Natural killer cell treated with Interleukin-12 subunit alpha and Interleukin-12 subunit beta and Interleukin-15 and Interleukin-18, amount 100 ng/mL, for 72 hours (primary cell): Measurements from ENCODE around the gene KAT14. TPM values are rescaled to one million over a fixed set of nuclear protein-coding genes. Genes with fewer than 3 reads are reported as not detected.
"Not testable (repeated sequence)": the region's sequence is repeated elsewhere in the genome, so short reads cannot be mapped to it uniquely, and the experiment has no call there.

Experiments
- ATAC-seq, 2 donors: fragments of 150-1000 bp; cut with Tn5 transposase in 1 of 2; sonication (Bioruptor Pico), chemical (Tn5 transposase) in 1 of 2; 2 replicates each; pipeline ENCODE4 v1.10.0; 2021
- DNase-seq: peaks from one replicate; pipeline ENCODE4 v3.0.0; 2022; ENCODE audit warnings: low spot score
- H3K27ac Mint-ChIP-seq, 2 donors: 1 replicate in 1 of 2; 2 replicates in 1 of 2; pipeline ENCODE4 v1.8.0; 2022; ENCODE audit warnings: mixed read lengths in 2 of 2, mild to moderate bottlenecking in 1 of 2, moderate library complexity in 1 of 2
- H3K27me3 Mint-ChIP-seq, 2 donors: 1 replicate in 1 of 2; 2 replicates in 1 of 2; pipeline ENCODE4 v1.8.0; 2022; ENCODE audit warnings: mixed read lengths in 2 of 2
- H3K36me3 Mint-ChIP-seq: one replicate; pipeline ENCODE4 v1.8.0; 2022; ENCODE audit warnings: mixed read lengths
- H3K4me1 Mint-ChIP-seq, 2 donors: 1 replicate in 1 of 2; 2 replicates in 1 of 2; pipeline ENCODE4 v1.8.0; 2022; ENCODE audit warnings: low read depth in 2 of 2, mixed read lengths in 2 of 2, mild to moderate bottlenecking in 1 of 2
- H3K4me3 Mint-ChIP-seq: one replicate; pipeline ENCODE4 v1.8.0; 2022; ENCODE audit warnings: mixed read lengths
- H3K9me3 Mint-ChIP-seq: 2 replicates; pipeline ENCODE4 v1.8.0; 2022; ENCODE audit warnings: mixed read lengths
- total RNA-seq, 2 donors: library from RNA; stranded (reverse); gene quantifications; one replicate each; pipeline ENCODE4 v1.2.3, GENCODE V29; 2022

KAT14 gene
- total RNA-seq, 2 donors from 2014 or later, result 10.6 to 11.0 TPM

DNA sequence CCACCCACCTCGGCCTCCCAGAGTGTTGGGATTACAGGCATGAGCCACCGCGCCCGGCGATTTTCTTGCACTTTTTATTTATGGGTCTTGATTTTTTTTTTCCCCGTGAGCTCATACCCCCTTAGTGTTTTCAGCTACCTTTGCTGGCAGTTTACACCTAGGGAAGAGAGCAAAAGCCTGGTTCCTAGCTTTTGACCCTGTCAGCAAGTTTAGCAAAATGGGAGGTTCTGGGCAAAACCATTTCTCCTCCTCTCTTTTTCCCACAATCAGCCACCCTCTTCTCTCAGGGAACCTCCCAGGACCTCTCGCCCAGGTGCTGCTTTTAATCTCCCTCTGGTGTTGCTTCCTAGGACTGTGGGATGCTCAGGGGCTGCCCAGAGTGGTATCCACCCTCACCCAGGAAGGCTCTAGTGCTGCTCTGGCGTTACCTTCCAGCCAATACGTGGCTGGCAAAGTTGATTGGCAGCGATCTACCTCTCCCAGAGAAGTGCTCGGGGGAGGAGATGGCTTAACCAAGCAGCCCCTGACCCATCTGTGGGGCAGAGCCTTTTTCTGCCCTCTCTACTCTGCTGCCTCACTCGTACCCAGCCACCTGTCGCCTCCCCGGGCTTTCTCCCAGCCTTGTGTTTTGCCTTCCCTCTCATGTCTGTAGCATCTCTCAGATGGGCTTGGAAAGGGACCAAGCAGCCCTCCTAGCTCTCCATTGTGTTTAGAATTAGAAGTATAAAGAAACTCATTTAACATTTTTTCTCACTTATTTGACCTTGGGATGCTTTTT lies 37.4 kb downstream of the KAT14 start:
- no peaks in the 10 kb centered on the region for H3K9me3 Mint-ChIP-seq
- peaks cover 9% of the 10 kb centered on the region for H3K36me3 Mint-ChIP-seq
- H3K27ac Mint-ChIP-seq, result no peak overlapping the region
- no peak for DNase-seq
- peaks cover 4 to 5% of the 10 kb centered on the region in 2 donors for H3K4me1 Mint-ChIP-seq
- no peaks in the 10 kb centered on the region for H3K27me3 Mint-ChIP-seq
- no peak overlapping the region for H3K4me3 Mint-ChIP-seq
- no peak for ATAC-seq

GRCh38 chr20:18176318-18176785 lies 38.7 kb downstream of the KAT14 start:
- Mint-ChIP-seq H3K4me3 (no peak overlapping the region), H3K27me3 (no peaks in the 10 kb centered on the region), H3K36me3 (peaks cover 16% of the 10 kb centered on the region), H3K4me1 (peaks cover 4 to 5% of the 10 kb centered on the region in 2 donors), H3K9me3 (no peaks in the 10 kb centered on the region), H3K27ac (no peak overlapping the region)
- ATAC-seq (no peak), DNase-seq (no peak)

DNA sequence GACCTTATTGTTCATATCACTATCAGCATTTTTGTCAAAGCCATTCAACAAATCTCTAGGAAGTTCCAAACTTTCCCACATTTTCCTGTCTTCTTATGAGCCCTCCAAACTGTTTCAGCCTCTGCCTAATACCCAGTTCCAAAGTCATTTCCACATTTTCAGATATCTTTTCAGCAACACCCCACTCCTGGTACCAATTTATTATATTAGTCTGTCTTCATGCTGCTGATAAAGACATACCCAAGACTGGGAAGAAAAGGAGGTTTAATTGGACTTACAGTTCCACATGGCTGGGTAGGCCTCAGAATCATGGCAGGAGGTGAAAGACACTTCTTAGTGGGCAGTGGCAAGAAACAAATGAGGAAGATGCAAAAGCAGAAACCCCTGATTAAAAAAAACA lies 42.7 kb downstream of the KAT14 start:
- peaks cover 25% of the 10 kb centered on the region for H3K36me3 Mint-ChIP-seq
- not testable (repeated sequence) for ATAC-seq, DNase-seq, H3K4me1 Mint-ChIP-seq, H3K27ac Mint-ChIP-seq, H3K9me3 Mint-ChIP-seq, H3K27me3 Mint-ChIP-seq, H3K4me3 Mint-ChIP-seq

DNA sequence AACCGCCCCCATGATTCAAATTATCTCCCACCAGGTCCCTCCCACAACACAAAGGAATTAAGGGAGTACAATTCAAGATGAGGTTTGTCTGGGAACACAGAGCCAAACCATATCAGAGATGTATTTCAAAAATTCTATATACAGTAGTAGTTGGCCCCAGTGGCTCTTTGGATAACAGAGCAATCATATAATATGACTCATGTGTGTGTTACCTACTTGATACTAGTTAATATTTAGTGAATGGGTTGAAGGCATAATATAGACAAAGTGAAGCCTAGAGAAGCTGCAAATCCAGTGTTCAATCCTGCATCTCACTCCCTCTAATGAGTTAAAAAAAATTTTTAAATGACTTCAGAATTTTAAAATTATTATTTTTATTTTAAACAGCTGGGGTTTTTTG lies 43.2 kb downstream of the KAT14 start:
- Mint-ChIP-seq H3K27me3 (no peaks in the 10 kb centered on the region), H3K9me3 (no peaks in the 10 kb centered on the region), H3K4me3 (no peak overlapping the region), H3K4me1 (no peaks in the 10 kb centered on the region), H3K36me3 (peaks cover 26% of the 10 kb centered on the region), H3K27ac (no peak overlapping the region)
- DNase-seq (no peak), ATAC-seq (no peak)

- no peak for ATAC-seq
- no peak for DNase-seq
- Mint-ChIP-seq H3K36me3 (peaks cover 13% of the 10 kb centered on the region), H3K9me3 (no peaks in the 10 kb centered on the region), H3K4me3 (no peak overlapping the region), H3K4me1 (peaks cover 0 to 2% of the 10 kb centered on the region in 2 donors), H3K27ac (no peak overlapping the region), H3K27me3 (no peaks in the 10 kb centered on the region)
Measured at GRCh38 chr20:18187020-18187419, 49.4 kb downstream of the KAT14 start.

DNA sequence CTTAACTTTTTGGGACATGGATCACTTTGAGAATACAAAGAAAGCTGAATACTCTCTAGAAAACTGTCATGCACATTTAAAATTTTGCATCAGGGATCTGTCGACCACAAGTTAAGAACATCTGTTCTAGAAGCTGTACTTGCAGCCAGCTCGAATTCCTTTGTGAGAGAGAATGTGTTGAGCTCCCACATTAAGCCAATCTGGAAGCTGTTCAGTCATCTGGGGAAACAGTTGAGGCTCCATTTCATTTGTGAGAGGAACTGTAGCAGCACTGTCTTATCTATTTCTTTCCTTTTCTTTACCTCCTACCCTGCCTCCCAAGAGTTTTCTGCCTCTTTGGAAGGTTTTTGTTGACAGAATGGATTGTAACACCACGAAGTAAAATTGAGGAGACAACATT lies 50.8 kb downstream of the KAT14 start:
- no peak overlapping the region for H3K4me3 Mint-ChIP-seq

GRCh38 chr20:18190338-18191233 lies 52.9 kb downstream of the KAT14 start:
- ATAC-seq (no peak), DNase-seq (no peak)
- Mint-ChIP-seq H3K36me3 (peaks cover 4% of the 10 kb centered on the region), H3K9me3 (no peaks in the 10 kb centered on the region), H3K4me3 (no peak overlapping the region), H3K4me1 (peaks cover 0 to 2% of the 10 kb centered on the region in 2 donors), H3K27ac (no peak overlapping the region), H3K27me3 (no peaks in the 10 kb centered on the region)

More for the DNA sequence above, 50.8 kb downstream of the KAT14 start:
- no peaks in the 10 kb centered on the region for H3K9me3 Mint-ChIP-seq
- ATAC-seq (no peak), DNase-seq (no peak)
- H3K36me3 Mint-ChIP-seq, result peaks cover 11% of the 10 kb centered on the region
- no peak overlapping the region for H3K27ac Mint-ChIP-seq
- H3K4me1 Mint-ChIP-seq, result peaks cover 0 to 2% of the 10 kb centered on the region in 2 donors
- no peaks in the 10 kb centered on the region for H3K27me3 Mint-ChIP-seq

- H3K9me3 Mint-ChIP-seq, result no peaks in the 10 kb centered on the region
- H3K4me1 Mint-ChIP-seq, result peaks cover 0 to 2% of the 10 kb centered on the region in 2 donors
- no peaks in the 10 kb centered on the region for H3K36me3 Mint-ChIP-seq
- H3K27me3 Mint-ChIP-seq, result no peaks in the 10 kb centered on the region
- ATAC-seq (no peak), DNase-seq (no peak)
- H3K27ac Mint-ChIP-seq, result no peak overlapping the region
- no peak overlapping the region for H3K4me3 Mint-ChIP-seq
Measured at GRCh38 chr20:18191306-18191705, 53.6 kb downstream of the KAT14 start.

GRCh38 chr20:18194461-18194860 lies 56.8 kb downstream of the KAT14 start:
- not testable (repeated sequence) for DNase-seq, H3K36me3 Mint-ChIP-seq, ATAC-seq, H3K9me3 Mint-ChIP-seq, H3K4me1 Mint-ChIP-seq, H3K27ac Mint-ChIP-seq, H3K27me3 Mint-ChIP-seq, H3K4me3 Mint-ChIP-seq

GRCh38 chr20:18195931-18196330 lies 58.3 kb downstream of the KAT14 start:
- Mint-ChIP-seq H3K4me1 (peaks cover 0 to 2% of the 10 kb centered on the region in 2 donors), H3K9me3 (no peaks in the 10 kb centered on the region), H3K36me3 (no peaks in the 10 kb centered on the region), H3K4me3 (no peak overlapping the region), H3K27ac (no peak overlapping the region), H3K27me3 (no peaks in the 10 kb centered on the region)
- no peak for DNase-seq
- ATAC-seq, result no peak

- H3K27me3 Mint-ChIP-seq, result no peaks in the 10 kb centered on the region
- no peak overlapping the region for H3K4me3 Mint-ChIP-seq
- no peak overlapping the region for H3K27ac Mint-ChIP-seq
- H3K4me1 Mint-ChIP-seq, result no peaks in the 10 kb centered on the region
- no peak for DNase-seq
- ATAC-seq, result no peak
- H3K9me3 Mint-ChIP-seq, result peaks cover 5% of the 10 kb centered on the region
- H3K36me3 Mint-ChIP-seq, result peaks cover 14% of the 10 kb centered on the region
Measured at GRCh38 chr20:18197382-18198070, 59.9 kb downstream of the KAT14 start.

- DNase-seq (no peak), ATAC-seq (no peak)
- no peak overlapping the region for H3K4me3 Mint-ChIP-seq
- no peaks in the 10 kb centered on the region for H3K27me3 Mint-ChIP-seq
- H3K4me1 Mint-ChIP-seq, result no peaks in the 10 kb centered on the region
- peaks cover 15% of the 10 kb centered on the region for H3K36me3 Mint-ChIP-seq
- no peak overlapping the region for H3K27ac Mint-ChIP-seq
- H3K9me3 Mint-ChIP-seq, result peaks cover 5% of the 10 kb centered on the region
Measured at GRCh38 chr20:18202966-18203365, 65.3 kb downstream of the KAT14 start.

GRCh38 chr20:18203700-18204099 lies 66.0 kb downstream of the KAT14 start:
- not testable (repeated sequence) for ATAC-seq, H3K27me3 Mint-ChIP-seq, H3K4me1 Mint-ChIP-seq, DNase-seq, H3K27ac Mint-ChIP-seq, H3K9me3 Mint-ChIP-seq, H3K4me3 Mint-ChIP-seq
- peaks cover 15% of the 10 kb centered on the region for H3K36me3 Mint-ChIP-seq
